ENCODE measurements around the gene OOSP3.
A peak's percentile ranks its signal among the peaks of the same experiment; 100 is the strongest.

OOSP3 gene

GRCh38 chr11:59854871-59855270 is 23.7 kb upstream of the OOSP3 start:
- in situ Hi-C loops (cut with HindIII; ENCODE audit: low pct_ligation_motif_present, low sequenced_read_pairs), result no loop called here
- H3K4me3 ChIP-seq (ENCODE audit: low read depth, low read length), result no peak overlapping the region
- DNase-seq, result no peak
- TF ChIP-seq, protein P1, sequence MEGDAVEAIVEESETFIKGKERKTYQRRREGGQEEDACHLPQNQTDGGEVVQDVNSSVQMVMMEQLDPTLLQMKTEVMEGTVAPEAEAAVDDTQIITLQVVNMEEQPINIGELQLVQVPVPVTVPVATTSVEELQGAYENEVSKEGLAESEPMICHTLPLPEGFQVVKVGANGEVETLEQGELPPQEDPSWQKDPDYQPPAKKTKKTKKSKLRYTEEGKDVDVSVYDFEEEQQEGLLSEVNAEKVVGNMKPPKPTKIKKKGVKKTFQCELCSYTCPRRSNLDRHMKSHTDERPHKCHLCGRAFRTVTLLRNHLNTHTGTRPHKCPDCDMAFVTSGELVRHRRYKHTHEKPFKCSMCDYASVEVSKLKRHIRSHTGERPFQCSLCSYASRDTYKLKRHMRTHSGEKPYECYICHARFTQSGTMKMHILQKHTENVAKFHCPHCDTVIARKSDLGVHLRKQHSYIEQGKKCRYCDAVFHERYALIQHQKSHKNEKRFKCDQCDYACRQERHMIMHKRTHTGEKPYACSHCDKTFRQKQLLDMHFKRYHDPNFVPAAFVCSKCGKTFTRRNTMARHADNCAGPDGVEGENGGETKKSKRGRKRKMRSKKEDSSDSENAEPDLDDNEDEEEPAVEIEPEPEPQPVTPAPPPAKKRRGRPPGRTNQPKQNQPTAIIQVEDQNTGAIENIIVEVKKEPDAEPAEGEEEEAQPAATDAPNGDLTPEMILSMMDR (IDR thresholded peaks at IDR 0.05; ENCODE audit: low read depth, low read length, missing control alignments), result no peak
- no peak overlapping the region for H3K27ac ChIP-seq
- H3K27me3 ChIP-seq (replicated peaks), result no peaks in the 10 kb centered on the region
- no peaks in the 10 kb centered on the region for H3K36me3 ChIP-seq (replicated peaks)

DNA sequence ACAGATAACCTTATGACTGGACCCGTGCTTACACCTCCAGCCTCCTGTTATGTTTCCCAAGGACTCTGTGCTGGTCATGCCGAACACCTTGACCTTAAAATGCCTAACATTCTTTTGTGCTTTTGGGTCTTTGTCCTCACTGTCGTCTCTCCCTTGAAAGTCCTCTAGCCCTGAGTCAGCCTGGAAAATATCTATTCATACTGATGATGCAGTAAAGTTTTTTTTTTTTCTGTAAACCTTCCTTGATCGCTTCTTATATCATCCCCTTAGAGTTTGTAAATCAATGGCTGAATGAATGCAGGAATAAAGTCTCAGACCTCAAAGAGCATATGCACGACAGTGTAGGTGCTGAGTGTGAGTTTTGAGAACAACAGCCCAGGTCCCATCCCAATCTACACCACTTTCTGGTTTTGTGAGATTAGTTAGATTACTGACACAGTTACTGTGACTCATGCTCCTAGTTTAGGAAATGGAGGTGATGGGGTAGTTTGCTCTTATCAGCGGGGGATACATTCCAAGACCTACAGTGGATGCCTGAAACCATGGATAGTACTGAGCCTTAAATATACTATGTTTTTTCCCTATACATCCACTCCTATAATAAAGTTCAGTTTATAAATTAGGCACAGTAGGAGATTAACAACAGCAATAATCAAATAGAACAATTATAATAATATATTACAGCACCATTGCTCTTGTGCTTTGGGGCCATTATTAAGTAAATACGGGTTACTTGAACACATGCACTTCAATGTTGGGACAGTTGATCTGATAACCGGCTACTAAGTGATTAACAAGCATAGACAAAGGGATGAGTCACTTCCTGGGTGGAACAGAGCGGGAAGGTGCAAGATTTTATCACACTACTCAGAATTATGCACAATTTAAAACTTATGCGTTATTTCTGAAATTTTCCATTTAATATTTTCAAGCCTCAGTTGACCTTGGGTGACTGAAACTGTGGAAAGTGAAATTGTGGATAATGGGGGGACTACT is 20.8 kb upstream of the OOSP3 start:
- Histone ChIP-seq H3K36me3 (replicated peaks) (no peaks in the 10 kb centered on the region), H3K27me3 (replicated peaks) (no peaks in the 10 kb centered on the region), H3K4me3 (ENCODE audit: low read depth, low read length) (no peak overlapping the region), H3K27ac (no peak overlapping the region)
- peak; percentile 9 for DNase-seq
- in situ Hi-C loops (cut with HindIII; ENCODE audit: low pct_ligation_motif_present, low sequenced_read_pairs), result no loop called here
- TF ChIP-seq, protein P1 (IDR thresholded peaks at IDR 0.05; ENCODE audit: low read depth, low read length, missing control alignments), result no peak

DNA sequence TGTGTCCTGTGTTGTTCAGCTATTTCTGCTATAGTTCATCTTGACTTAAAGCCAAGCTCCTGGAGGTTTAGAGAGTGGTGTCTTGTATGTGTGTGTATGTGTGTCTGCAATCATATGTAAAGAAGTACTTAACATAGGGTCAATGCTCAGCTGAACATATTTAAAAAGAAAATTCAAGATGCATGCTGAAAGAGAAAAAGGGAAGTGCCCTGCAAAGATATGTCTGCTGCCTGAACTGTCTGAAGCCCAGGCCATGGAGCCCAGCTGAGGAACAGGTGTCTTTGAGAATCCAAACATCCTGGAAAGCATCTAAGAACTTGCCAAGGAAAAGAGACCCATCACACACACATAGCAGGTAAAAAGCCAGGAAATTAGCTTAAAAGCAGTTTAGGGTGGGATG is 18.9 kb upstream of the OOSP3 start:
- TF ChIP-seq, protein P1 (IDR thresholded peaks at IDR 0.05; ENCODE audit: low read depth, low read length, missing control alignments), result no peak
- H3K4me3 ChIP-seq (ENCODE audit: low read depth, low read length), result no peak overlapping the region
- no peaks in the 10 kb centered on the region for H3K27me3 ChIP-seq (replicated peaks)
- H3K36me3 ChIP-seq (replicated peaks), result no peaks in the 10 kb centered on the region
- in situ Hi-C loops (cut with HindIII; ENCODE audit: low pct_ligation_motif_present, low sequenced_read_pairs), result no loop called here
- no peak for DNase-seq
- no peak overlapping the region for H3K27ac ChIP-seq

DNA sequence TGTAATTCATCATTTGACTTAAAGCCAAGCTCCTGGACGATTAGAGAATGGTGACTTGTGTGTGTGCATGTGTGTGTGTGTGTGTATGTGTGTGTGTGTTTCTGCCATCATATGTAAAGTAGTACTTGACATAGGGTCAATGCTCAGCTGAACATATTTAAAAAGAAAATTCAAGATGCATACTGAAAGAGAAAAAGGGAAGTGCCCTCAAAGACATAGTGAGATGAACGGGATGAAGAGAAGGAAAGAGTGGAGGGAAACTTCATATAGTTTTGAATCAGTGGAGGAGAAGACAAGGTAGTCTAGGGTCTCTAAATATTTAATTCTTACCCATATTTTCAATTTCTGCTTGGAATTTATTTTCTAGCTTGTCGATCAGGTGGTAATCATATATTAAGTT is 16.3 kb upstream of the OOSP3 start:
- Histone ChIP-seq H3K36me3 (replicated peaks) (no peaks in the 10 kb centered on the region), H3K27me3 (replicated peaks) (no peaks in the 10 kb centered on the region), H3K27ac (no peak overlapping the region), H3K4me3 (ENCODE audit: low read depth, low read length) (no peak overlapping the region)
- in situ Hi-C loops (cut with HindIII; ENCODE audit: low pct_ligation_motif_present, low sequenced_read_pairs), result no loop called here
- TF ChIP-seq, protein P1 (IDR thresholded peaks at IDR 0.05; ENCODE audit: low read depth, low read length, missing control alignments), result no peak
- no peak for DNase-seq

- TF ChIP-seq, protein P1 (IDR thresholded peaks at IDR 0.05; ENCODE audit: low read depth, low read length, missing control alignments), result no peak
- Histone ChIP-seq H3K36me3 (replicated peaks) (no peaks in the 10 kb centered on the region), H3K27ac (no peak overlapping the region), H3K4me3 (ENCODE audit: low read depth, low read length) (no peak overlapping the region), H3K27me3 (replicated peaks) (no peaks in the 10 kb centered on the region)
- in situ Hi-C loops (cut with HindIII; ENCODE audit: low pct_ligation_motif_present, low sequenced_read_pairs), result no loop called here
- DNase-seq, result peak; percentile 35
Observed at GRCh38 chr11:59865031-59865430, 13.6 kb upstream of the OOSP3 start.

Data from brain microvascular endothelial cell (primary cell).